ENCODE results near the gene ALDH1L1. TPM values are rescaled to one million over a fixed set of nuclear protein-coding genes. Genes with fewer than 3 reads are reported as not detected.

ALDH1L1 gene
- total and polyA plus RNA-seq, 2 donors (not counting 1 experiment from before 2014, with no cell fraction given) = not detected

DNA sequence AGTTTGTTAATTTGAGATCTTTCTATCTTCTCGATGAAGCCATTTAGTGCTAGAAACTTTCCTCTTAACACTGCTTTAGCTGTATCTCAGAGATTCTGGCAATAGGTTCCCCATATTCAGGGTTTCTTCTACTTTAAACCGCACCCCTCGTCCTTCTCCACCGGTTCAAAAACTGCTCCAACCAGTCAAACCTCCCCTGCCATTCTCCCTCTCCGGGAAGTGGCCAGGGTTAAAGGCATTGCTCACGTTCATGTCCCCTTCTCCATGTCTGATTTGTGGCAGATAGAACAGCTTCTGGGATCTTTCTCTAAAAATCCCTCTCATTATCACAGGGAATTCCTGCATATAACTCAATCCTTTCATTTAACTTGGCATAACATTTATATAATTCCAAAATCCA lies 14.4 kb downstream of the ALDH1L1 start:
- Mint-ChIP-seq H3K4me1 (no peaks in the 10 kb centered on the region), H3K4me3 (no peak overlapping the region), H3K27ac (no peak overlapping the region), H3K9me3 (ENCODE audit: insufficient read depth) (no peaks in the 10 kb centered on the region), H3K27me3 (peaks cover 29% of the 10 kb centered on the region)
- no peaks in the 10 kb centered on the region for H4K20me1 ChIP-seq (ENCODE audit: control insufficient read depth, insufficient read depth, low read length, poor library complexity, severe bottlenecking)
- intact Hi-C loops (cut with micrococcal nuclease) = no loop called here
- DNase-seq (no peak), ATAC-seq (ENCODE audit: low read depth) (no peak)
- WGBS (ENCODE audit: insufficient coverage) = 72% methylated on average over 4 of the region's 6 CpGs
- CTCF ChIA-PET = no interaction called here
- H3K4me3 ChIP-seq (ENCODE audit: control extremely low read depth in 1 of 5, extremely low read depth in 1 of 5, insufficient read depth in 1 of 5, low read depth in 2 of 5, low read length in 4 of 5) = no peak overlapping the region
- TF ChIP-seq, protein P1, sequence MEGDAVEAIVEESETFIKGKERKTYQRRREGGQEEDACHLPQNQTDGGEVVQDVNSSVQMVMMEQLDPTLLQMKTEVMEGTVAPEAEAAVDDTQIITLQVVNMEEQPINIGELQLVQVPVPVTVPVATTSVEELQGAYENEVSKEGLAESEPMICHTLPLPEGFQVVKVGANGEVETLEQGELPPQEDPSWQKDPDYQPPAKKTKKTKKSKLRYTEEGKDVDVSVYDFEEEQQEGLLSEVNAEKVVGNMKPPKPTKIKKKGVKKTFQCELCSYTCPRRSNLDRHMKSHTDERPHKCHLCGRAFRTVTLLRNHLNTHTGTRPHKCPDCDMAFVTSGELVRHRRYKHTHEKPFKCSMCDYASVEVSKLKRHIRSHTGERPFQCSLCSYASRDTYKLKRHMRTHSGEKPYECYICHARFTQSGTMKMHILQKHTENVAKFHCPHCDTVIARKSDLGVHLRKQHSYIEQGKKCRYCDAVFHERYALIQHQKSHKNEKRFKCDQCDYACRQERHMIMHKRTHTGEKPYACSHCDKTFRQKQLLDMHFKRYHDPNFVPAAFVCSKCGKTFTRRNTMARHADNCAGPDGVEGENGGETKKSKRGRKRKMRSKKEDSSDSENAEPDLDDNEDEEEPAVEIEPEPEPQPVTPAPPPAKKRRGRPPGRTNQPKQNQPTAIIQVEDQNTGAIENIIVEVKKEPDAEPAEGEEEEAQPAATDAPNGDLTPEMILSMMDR (IDR thresholded peaks at IDR 0.05) = no peak
- TF ChIP-seq EZH2 (IDR thresholded peaks at IDR 0.05; ENCODE audit: borderline replicate concordance, insufficient read depth, low read depth, low read length, poor library complexity, severe bottlenecking) = no peak
- no peak overlapping the region for H3K4me2 ChIP-seq (replicated peaks; ENCODE audit: low read depth, low read length, poor library complexity, severe bottlenecking)
- H3K9ac ChIP-seq (ENCODE audit: low read length) = no peak overlapping the region
- peaks cover 0 to 3% (median 0%) of the 10 kb centered on the region in 3 donors for H3K9me3 ChIP-seq (ENCODE audit: control extremely low read depth in 1 of 3, control insufficient read depth in 2 of 3, insufficient read depth in 1 of 3, low read length in 2 of 3)
- H3K79me2 ChIP-seq (ENCODE audit: control insufficient read depth, insufficient read depth, low read length) = no peaks in the 10 kb centered on the region
- no peak overlapping the region for H3K27ac ChIP-seq (ENCODE audit: low read length in 2 of 2)
- H3K27me3 ChIP-seq (replicated peaks in 1 of 4; ENCODE audit: control extremely low read depth in 1 of 4, control insufficient read depth in 3 of 4, insufficient read depth in 4 of 4, low read length in 3 of 4) = peaks cover 0 to 4% (median 0%) of the 10 kb centered on the region in 4 experiments
- no peaks in the 10 kb centered on the region for H3K4me1 ChIP-seq (ENCODE audit: control insufficient read depth in 2 of 2, insufficient read depth in 2 of 2, low read length in 2 of 2)
- no peaks in the 10 kb centered on the region for H3K36me3 ChIP-seq (replicated peaks in 1 of 2; ENCODE audit: control extremely low read depth in 1 of 2, control insufficient read depth in 1 of 2, extremely low read depth in 1 of 2, insufficient read depth in 2 of 2, low read length in 1 of 2)
- POLR2A ChIA-PET = no interaction called here
- H2AFZ ChIP-seq (ENCODE audit: insufficient read depth, low read depth, low read length, poor library complexity, severe bottlenecking) = no peak overlapping the region

DNA sequence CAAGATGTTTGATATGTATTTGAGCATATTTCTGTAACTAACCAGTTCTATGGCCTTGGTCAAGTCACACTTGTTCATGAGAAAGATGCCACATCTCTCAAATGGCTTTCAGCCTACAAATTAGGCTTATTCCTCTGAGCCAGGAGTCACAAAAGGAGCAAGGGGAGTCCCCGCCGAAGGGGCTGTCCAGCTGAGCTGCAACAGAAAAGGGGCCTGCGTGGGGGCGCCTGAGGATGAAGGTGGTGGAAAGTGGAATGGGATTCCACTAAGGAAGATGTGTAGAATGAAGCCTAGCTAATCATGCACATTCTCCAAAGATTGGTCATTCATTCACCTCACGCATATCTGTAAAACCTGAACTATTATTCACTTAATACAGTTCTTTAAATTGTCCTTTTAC lies 19.1 kb downstream of the ALDH1L1 start:
- Histone ChIP-seq H3K4me2 (replicated peaks; ENCODE audit: low read depth, low read length, poor library complexity, severe bottlenecking) (no peak overlapping the region), H3K9me3 (ENCODE audit: control extremely low read depth in 1 of 3, control insufficient read depth in 2 of 3, insufficient read depth in 1 of 3, low read length in 2 of 3) (peaks cover 0 to 3% (median 3%) of the 10 kb centered on the region in 3 donors), H3K27me3 (replicated peaks in 1 of 4; ENCODE audit: control extremely low read depth in 1 of 4, control insufficient read depth in 3 of 4, insufficient read depth in 4 of 4, low read length in 3 of 4) (peaks cover 0 to 2% (median 0%) of the 10 kb centered on the region in 4 experiments), H3K9ac (ENCODE audit: low read length) (no peak overlapping the region), H3K27ac (ENCODE audit: low read length in 2 of 2) (no peak overlapping the region), H4K20me1 (ENCODE audit: control insufficient read depth, insufficient read depth, low read length, poor library complexity, severe bottlenecking) (no peaks in the 10 kb centered on the region), H3K4me1 (ENCODE audit: control insufficient read depth in 2 of 2, insufficient read depth in 2 of 2, low read length in 2 of 2) (no peaks in the 10 kb centered on the region), H3K79me2 (ENCODE audit: control insufficient read depth, insufficient read depth, low read length) (no peaks in the 10 kb centered on the region), H3K36me3 (replicated peaks in 1 of 2; ENCODE audit: control extremely low read depth in 1 of 2, control insufficient read depth in 1 of 2, extremely low read depth in 1 of 2, insufficient read depth in 2 of 2, low read length in 1 of 2) (no peaks in the 10 kb centered on the region), H3K4me3 (ENCODE audit: control extremely low read depth in 1 of 5, extremely low read depth in 1 of 5, insufficient read depth in 1 of 5, low read depth in 2 of 5, low read length in 4 of 5) (no peak overlapping the region), H2AFZ (ENCODE audit: insufficient read depth, low read depth, low read length, poor library complexity, severe bottlenecking) (no peak overlapping the region)
- ATAC-seq (ENCODE audit: low read depth) (no peak), DNase-seq (no peak)
- CTCF ChIA-PET = no interaction called here
- Mint-ChIP-seq H3K27ac (no peak overlapping the region), H3K9me3 (ENCODE audit: insufficient read depth) (no peaks in the 10 kb centered on the region), H3K4me1 (no peaks in the 10 kb centered on the region), H3K27me3 (peaks cover 20% of the 10 kb centered on the region), H3K4me3 (no peak overlapping the region)
- 90% methylated on average over 2 of the region's 5 CpGs for WGBS (ENCODE audit: insufficient coverage)
- POLR2A ChIA-PET = no interaction called here
- TF ChIP-seq, protein P1 (IDR thresholded peaks at IDR 0.05) = no peak
- TF ChIP-seq EZH2 (IDR thresholded peaks at IDR 0.05; ENCODE audit: borderline replicate concordance, insufficient read depth, low read depth, low read length, poor library complexity, severe bottlenecking) = no peak
- intact Hi-C loops (cut with micrococcal nuclease) = no loop called here
